ENCODE results near the gene AFF1. TPM values are rescaled to one million over a fixed set of nuclear protein-coding genes. Genes with fewer than 3 reads are reported as not detected.
A peak's percentile ranks its signal among the peaks of the same experiment; 100 is the strongest.

AFF1 gene
- total and polyA plus RNA-seq, 2 of the 4 experiments (the other 2 are of a cell fraction) = 7.0 to 9.6 TPM

GRCh38 chr4:87035881-87036509, 101.2 kb downstream of the AFF1 start:
- POLR2A ChIA-PET (ENCODE audit: unreplicated experiment) = no interaction called here
- intact Hi-C loops (cut with micrococcal nuclease) = no loop called here
- Histone ChIP-seq H2BK120ac (ENCODE audit: low read depth, low read length) (no peak overlapping the region), H2AK9ac (replicated peaks; ENCODE audit: low read depth, low read length, poor library complexity) (no peak overlapping the region), H3K18ac (ENCODE audit: low read depth, low read length) (no peak overlapping the region), H4K20me1 (ENCODE audit: insufficient read depth, low read length) (peaks cover 43% of the 10 kb centered on the region), H3K9ac (ENCODE audit: low read depth, low read length) (no peak overlapping the region), H3K23ac (ENCODE audit: low read depth, low read length) (0 out of 2 replicates have a peak overlapping the region, but pooled peaks have one; percentile 1), H4K8ac (ENCODE audit: low read depth in 2 of 2, low read length in 2 of 2) (no peak overlapping the region), H2AFZ (replicated peaks; ENCODE audit: low read length, poor library complexity) (no peak overlapping the region), H3K4ac (ENCODE audit: low read depth, low read length) (no peak overlapping the region), H3K4me2 (ENCODE audit: low read depth, low read length) (no peak overlapping the region), H3K36me3 (ENCODE audit: control insufficient read depth, insufficient read depth, low read length) (no peaks in the 10 kb centered on the region), H2AK5ac (ENCODE audit: low read depth, low read length) (no peak overlapping the region), H3K27me3 (ENCODE audit: control insufficient read depth, insufficient read depth, low read length) (no peaks in the 10 kb centered on the region), H2BK15ac (ENCODE audit: low read depth, low read length) (no peak overlapping the region), H2BK20ac (ENCODE audit: low read depth, low read length) (no peak overlapping the region), H3K79me1 (ENCODE audit: low read depth in 1 of 2, low read length in 2 of 2) (peaks cover 40 to 89% of the 10 kb centered on the region in 2 experiments), H3K56ac (ENCODE audit: extremely low read depth, insufficient read depth, low read length) (no peak overlapping the region), H3K4me1 (ENCODE audit: control insufficient read depth, insufficient read depth, low read length) (peaks cover 31% of the 10 kb centered on the region), H3K9me3 (ENCODE audit: control insufficient read depth, insufficient read depth, low read length) (no peaks in the 10 kb centered on the region), H2BK5ac (ENCODE audit: low read depth, low read length, poor library complexity, severe bottlenecking) (no peak overlapping the region), H3K14ac (replicated peaks; ENCODE audit: low read depth, low read length) (no peak overlapping the region), H3K27ac (ENCODE audit: insufficient read depth, low read length) (no peak overlapping the region), H3K4me3 (ENCODE audit: insufficient read depth, low read depth, low read length) (no peak overlapping the region), H3K9me1 (ENCODE audit: insufficient read depth, low read length) (peaks cover 13% of the 10 kb centered on the region; the same call in 1 of the 2 replicates), H4K5ac (ENCODE audit: low read depth, low read length) (0 out of 2 replicates have a peak overlapping the region, but pooled peaks have one; percentile 47), H4K91ac (ENCODE audit: insufficient read depth, low read depth, low read length) (no peak overlapping the region)
- CTCF ChIA-PET = no interaction called here
- no peak for ATAC-seq (ENCODE audit: low read depth)
- no TSS peak for BruUV-seq (replicated peaks)
- no CpG with 5 or more reads among the region's 3 CpGs for WGBS, 2 experiments (ENCODE audit: extremely low coverage in 2 of 2, insufficient read length in 1 of 2)
- in situ Hi-C loops (cut with MboI; ENCODE audit: low sequenced_read_pairs) = no loop called here
- DNase-seq = no peak
- TF ChIP-seq MAFK (IDR thresholded peaks at IDR 0.05; ENCODE audit: low read depth, low read length) (peak; percentile 96), SMC3 (IDR thresholded peaks at IDR 0.05; ENCODE audit: low read depth, low read length) (no peak)
- dilution Hi-C loops (cut with HindIII; ENCODE audit: low sequenced_read_pairs, unreplicated experiment) = no loop called here

Data from IMR-90 (cell line).